ENCODE measurements around the gene USP6NL.

GRCh38 chr10:11449761-11450160 is 161.7 kb downstream of the USP6NL start:
- TF ChIP-seq MAX (IDR thresholded peaks at IDR 0.05): no peak
- TF ChIP-seq, protein P1, sequence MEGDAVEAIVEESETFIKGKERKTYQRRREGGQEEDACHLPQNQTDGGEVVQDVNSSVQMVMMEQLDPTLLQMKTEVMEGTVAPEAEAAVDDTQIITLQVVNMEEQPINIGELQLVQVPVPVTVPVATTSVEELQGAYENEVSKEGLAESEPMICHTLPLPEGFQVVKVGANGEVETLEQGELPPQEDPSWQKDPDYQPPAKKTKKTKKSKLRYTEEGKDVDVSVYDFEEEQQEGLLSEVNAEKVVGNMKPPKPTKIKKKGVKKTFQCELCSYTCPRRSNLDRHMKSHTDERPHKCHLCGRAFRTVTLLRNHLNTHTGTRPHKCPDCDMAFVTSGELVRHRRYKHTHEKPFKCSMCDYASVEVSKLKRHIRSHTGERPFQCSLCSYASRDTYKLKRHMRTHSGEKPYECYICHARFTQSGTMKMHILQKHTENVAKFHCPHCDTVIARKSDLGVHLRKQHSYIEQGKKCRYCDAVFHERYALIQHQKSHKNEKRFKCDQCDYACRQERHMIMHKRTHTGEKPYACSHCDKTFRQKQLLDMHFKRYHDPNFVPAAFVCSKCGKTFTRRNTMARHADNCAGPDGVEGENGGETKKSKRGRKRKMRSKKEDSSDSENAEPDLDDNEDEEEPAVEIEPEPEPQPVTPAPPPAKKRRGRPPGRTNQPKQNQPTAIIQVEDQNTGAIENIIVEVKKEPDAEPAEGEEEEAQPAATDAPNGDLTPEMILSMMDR (IDR thresholded peaks at IDR 0.05 in 2 of 3, conservative IDR thresholded peaks at IDR 0.05 in 1 of 3; ENCODE audit: borderline replicate concordance in 1 of 3, insufficient read depth in 1 of 3, low read depth in 2 of 3, low read length in 2 of 3): no peak
- no peak for TF ChIP-seq POLR2A (IDR thresholded peaks at IDR 0.05; ENCODE audit: borderline replicate concordance, extremely low read depth, insufficient read depth, insufficient read length)
- TF ChIP-seq POLR2AphosphoS5 (IDR thresholded peaks at IDR 0.05; ENCODE audit: low read depth, low read length): no peak
- no peak for TF ChIP-seq EZH2phosphoT487 (IDR thresholded peaks at IDR 0.05; ENCODE audit: borderline replicate concordance)
- TF ChIP-seq ZNF274 (IDR thresholded peaks at IDR 0.05; ENCODE audit: low read depth, low read length): no peak
- no peak for TF ChIP-seq FOSL1 (IDR thresholded peaks at IDR 0.05; ENCODE audit: low read depth)
- no peak for TF ChIP-seq RAD21 (IDR thresholded peaks at IDR 0.05; ENCODE audit: low read depth)
- TF ChIP-seq JUND (IDR thresholded peaks at IDR 0.05): no peak
- no peak for TF ChIP-seq ZBTB33 (IDR thresholded peaks at IDR 0.05; ENCODE audit: extremely low read depth, insufficient replicate concordance, low read length)
- no peak for TF ChIP-seq YY1 (IDR thresholded peaks at IDR 0.05; ENCODE audit: extremely low read depth, insufficient replicate concordance, low read depth, low read length)
- no peak for TF ChIP-seq EZH2 (IDR thresholded peaks at IDR 0.05)
- no peak for TF ChIP-seq TCF7L2 (IDR thresholded peaks at IDR 0.05; ENCODE audit: borderline replicate concordance, extremely low read depth, insufficient read depth, insufficient read length)
